D721Med (cell line): ENCODE results near the gene PCED1B.

ENCODE experiments used
- DNase-seq: peaks from one replicate; pipeline ENCODE4 v3.0.0; 2011; ENCODE audit warnings: low spot score; ENCODE audit not compliant: insufficient read length
- FAIRE-seq: peaks from 2 replicates; lab custom pipeline; 2011; peaks lifted over from hg19 to GRCh38; lab: Jason Lieb, UNC
- TF ChIP-seq, protein P1 (sequence below): IDR thresholded peaks from 2 replicates; pipeline ENCODE4 v1.5.1; 2012; ENCODE audit warnings: mild to moderate bottlenecking, control low read depth; ENCODE audit not compliant: insufficient read depth; ENCODE audit errors: missing control alignments

PCED1B gene

DNA sequence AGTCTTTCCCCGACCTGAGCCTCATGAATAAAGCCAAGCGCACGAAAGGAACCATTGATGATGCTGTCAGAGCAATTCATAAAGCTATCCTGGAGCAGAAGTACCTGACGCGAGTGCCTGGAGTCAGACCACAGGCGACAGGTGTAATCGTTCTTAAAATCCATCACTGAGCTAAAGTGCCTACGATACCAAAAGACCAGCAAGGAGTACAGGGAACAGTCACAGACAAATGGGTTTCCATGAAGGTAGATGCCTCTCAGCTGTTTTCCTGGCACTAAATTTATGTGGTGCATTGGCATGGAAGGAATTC is 1.4 kb upstream of the PCED1B start:
- DNase-seq = no peak
- TF ChIP-seq, protein P1, sequence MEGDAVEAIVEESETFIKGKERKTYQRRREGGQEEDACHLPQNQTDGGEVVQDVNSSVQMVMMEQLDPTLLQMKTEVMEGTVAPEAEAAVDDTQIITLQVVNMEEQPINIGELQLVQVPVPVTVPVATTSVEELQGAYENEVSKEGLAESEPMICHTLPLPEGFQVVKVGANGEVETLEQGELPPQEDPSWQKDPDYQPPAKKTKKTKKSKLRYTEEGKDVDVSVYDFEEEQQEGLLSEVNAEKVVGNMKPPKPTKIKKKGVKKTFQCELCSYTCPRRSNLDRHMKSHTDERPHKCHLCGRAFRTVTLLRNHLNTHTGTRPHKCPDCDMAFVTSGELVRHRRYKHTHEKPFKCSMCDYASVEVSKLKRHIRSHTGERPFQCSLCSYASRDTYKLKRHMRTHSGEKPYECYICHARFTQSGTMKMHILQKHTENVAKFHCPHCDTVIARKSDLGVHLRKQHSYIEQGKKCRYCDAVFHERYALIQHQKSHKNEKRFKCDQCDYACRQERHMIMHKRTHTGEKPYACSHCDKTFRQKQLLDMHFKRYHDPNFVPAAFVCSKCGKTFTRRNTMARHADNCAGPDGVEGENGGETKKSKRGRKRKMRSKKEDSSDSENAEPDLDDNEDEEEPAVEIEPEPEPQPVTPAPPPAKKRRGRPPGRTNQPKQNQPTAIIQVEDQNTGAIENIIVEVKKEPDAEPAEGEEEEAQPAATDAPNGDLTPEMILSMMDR = no peak
- FAIRE-seq = no peak

DNA sequence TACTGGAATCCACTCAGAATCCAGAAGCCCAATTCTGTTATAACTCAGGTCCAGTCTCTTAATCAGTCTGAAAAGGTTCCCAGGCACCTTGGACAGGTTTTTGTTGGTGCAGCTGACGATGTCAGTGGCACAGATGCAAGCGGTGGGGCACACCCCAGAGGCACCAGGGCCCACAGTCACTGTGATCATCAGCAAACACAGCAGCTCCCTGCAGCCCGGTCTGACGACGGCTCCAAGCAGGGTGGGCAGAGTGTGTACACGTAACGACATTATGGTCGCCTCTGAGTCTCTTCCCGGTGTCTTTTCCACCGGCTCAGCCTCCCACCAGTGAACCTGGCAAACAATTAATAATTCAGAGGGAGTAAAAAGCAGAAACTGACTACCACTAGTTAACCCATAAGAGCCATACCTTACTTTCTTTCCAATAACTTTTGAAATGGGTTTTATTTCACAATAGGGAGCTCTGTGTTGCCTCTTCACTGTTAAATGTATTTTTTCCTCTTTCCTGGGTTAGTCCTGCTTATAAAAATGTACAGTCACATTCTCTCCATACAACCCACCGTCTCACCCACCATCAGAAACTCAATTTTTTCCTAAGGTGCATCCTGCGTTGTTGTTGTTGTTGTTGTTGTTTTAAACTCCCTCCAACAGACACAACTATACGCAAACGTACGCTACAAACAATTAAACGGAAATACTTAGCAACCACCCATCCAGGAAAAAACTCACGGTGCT is 521 bp upstream of the PCED1B start:
- no peak for DNase-seq

DNA sequence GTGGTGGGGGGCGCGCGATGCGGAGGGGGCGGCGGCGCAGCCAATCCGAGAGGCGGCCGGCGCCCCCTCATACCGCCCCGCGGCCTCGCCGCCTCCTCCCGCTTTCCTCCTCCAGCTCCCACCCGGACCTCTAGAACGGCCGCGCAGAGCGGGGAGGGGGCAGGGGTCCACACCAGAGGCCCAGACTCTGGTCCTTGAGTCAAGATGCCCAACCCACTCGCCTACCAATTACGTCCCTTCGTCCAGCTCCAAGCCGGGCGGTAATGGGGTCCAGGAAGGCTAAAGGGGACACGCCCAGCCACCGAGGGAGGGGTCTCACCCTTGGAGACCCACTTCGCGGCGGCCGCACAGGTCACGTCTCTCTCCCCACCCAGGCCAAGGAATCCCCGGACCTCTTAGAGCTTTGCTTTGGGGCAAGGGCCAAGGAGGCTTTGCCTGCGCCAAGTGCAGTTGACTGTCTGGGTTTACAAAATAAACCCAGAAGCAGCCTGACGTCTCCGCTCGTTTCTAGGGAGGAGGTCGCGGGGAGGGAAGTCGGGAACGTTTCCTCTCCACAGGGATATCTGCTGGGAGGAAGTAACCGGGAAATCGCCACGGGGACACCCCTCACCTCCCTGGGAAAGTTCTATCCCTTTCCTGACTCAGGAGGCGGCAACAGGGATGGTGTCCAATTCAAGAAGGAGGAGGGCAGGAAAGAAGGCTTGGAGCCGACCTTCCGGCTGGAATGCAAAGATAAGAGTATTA is 732 bp downstream of the PCED1B start:
- no peak for DNase-seq
- FAIRE-seq = no peak

More for the DNA sequence above, 521 bp upstream of the PCED1B start:
- no peak for FAIRE-seq
- TF ChIP-seq, protein P1 = no peak

DNA sequence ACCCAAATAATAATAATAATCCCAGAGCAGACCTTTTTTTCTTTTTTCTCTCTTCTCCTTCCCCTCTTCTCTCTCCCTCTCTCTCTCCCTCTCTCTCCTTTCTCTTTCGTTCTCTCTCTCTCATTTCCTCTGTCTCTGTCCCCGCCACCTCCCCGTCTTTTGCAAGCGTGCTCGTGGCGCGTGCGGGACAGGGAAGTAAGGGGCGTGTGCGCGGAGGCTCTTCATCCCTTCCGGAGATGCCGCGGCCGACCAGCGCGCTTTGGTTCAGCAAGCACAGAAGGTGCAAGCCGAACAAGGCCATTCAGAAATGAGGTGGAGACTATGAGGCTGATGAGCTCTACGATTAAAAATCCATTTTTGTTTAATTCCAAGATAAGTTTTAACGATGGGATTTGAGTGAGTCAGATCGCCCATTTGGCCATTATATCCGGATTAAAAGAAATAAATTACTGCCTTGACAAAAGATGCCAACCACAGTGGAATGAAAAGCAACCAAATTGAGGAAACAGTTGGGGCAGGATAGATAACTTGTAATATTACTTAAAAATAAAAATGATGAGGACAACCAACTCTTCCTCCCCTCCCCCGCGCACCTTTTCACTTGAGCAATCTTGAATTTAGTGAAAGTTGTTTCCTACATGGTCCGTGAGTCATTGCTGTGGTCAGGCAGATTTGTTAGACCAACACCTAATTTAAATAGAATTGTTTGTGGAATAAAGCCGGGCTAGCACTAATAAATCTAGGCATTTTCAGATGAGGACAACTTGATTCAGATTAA is 1.5 kb downstream of the PCED1B start:
- DNase-seq (no peak), FAIRE-seq (no peak)
- TF ChIP-seq, protein P1 = no peak

More for the DNA sequence above, 732 bp downstream of the PCED1B start:
- TF ChIP-seq, protein P1 = no peak

DNA sequence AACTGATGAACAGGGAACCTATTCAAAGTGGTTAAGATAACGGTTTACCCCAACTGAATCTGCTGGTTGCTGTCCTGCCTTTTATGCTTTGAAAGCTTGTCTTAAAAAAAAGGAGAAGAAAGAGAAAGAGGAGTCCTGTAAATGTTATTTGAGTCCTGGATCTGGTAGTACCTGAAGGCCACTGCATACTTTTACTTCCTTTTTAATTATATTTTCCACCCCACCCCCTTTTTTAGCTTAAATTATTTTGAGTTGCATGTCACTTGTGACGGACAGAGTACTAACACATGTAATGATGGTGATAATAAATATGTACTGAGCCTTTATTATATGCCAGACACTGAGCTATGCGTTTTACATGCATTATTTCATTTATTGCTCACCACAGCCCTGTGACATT is 2.9 kb downstream of the PCED1B start:
- TF ChIP-seq, protein P1 = no peak
- DNase-seq = no peak
- no peak for FAIRE-seq

DNA sequence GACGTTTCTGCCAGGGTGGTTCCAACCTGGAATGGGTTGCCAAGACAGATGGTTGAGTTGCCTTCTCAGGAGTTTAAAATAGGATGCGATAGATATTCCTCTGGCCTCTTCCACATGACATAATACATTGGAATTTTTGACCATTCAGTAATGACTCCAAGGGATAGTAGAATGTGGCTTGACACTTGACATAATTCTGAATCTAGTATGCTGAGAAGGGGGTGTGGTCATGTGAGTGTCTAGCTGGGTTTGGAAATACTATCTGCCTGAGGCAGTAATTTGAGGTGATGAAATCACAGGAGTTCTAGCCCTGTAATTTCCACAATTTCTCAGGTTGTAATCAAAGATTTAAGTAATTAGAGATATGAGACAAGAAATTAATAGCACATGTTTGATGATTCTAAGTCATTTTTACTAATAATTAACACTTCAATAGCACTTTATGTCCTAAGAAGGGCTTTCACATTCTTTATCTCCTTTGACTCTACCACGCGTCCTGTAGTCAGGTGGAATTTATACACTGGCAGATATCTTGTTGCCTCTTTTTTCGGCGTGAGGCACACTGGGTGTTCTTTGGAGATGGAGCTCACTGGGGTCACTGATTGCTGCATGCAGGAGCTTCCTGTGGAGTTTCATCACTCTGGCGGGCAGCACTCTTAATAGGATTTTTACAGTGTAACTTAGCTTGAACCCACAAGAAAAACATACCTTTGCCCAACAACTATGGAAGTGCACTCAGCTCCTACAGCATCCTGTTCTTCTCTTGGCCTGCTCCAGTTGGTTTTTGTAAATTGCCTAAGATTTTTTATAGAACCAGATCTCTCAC is 3.6 kb downstream of the PCED1B start:
- TF ChIP-seq, protein P1 = no peak
- FAIRE-seq = no peak
- DNase-seq = no peak
